Measurements from ENCODE around the gene CORO2A.

DNA sequence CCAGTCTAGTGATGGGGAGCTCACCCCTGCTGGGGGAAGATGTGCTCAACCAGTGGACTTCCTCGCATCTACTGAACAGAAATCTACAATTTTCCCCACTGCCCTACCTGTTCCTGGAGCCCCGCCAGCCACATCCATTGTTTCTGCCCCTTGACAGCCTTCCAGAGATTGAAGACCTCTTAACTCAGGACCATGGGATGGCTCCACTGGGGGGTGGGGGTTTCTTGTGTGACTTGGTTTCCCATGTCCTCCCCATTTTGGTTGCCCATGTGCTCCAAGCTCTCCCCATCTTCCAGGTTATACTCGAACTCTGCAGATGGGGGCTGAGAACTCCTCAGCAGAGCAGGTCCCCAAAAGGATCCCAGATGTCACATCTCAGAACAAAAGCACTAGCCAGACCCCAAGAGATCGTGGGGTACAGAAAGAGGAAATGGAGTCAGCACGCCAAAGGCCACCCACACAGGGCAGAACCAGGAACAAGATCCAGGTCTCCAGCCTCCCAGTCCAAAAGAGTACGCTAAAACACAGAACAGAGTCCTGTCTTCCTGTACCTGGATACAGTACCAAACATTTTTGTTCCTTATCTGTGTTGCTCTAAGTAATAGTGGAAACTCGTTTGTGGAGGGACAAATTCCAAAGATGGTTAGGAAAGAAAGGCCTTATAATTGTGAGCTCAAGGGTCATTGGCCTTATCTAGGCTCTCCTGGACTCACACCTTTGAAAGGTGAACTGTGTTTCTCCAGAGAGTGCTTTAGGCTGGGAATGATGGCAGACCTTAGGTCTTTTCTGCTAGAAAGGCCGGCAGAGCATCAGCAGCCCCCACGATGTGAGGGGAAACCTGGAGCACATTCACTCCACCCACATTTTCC lies 15.8 kb downstream of the CORO2A start:
- TF ChIP-seq EP300 (IDR thresholded peaks at IDR 0.05): no peak
- TF ChIP-seq, protein P1, sequence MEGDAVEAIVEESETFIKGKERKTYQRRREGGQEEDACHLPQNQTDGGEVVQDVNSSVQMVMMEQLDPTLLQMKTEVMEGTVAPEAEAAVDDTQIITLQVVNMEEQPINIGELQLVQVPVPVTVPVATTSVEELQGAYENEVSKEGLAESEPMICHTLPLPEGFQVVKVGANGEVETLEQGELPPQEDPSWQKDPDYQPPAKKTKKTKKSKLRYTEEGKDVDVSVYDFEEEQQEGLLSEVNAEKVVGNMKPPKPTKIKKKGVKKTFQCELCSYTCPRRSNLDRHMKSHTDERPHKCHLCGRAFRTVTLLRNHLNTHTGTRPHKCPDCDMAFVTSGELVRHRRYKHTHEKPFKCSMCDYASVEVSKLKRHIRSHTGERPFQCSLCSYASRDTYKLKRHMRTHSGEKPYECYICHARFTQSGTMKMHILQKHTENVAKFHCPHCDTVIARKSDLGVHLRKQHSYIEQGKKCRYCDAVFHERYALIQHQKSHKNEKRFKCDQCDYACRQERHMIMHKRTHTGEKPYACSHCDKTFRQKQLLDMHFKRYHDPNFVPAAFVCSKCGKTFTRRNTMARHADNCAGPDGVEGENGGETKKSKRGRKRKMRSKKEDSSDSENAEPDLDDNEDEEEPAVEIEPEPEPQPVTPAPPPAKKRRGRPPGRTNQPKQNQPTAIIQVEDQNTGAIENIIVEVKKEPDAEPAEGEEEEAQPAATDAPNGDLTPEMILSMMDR (IDR thresholded peaks at IDR 0.05): no peak
- no peak for TF ChIP-seq POLR2A (IDR thresholded peaks at IDR 0.05)
- no peak for TF ChIP-seq POLR2AphosphoS5 (IDR thresholded peaks at IDR 0.05)
